BE2C (cell line): Measurements from ENCODE around the gene CDK5R2.

Experiments
- DNase-seq: peaks from one replicate; pipeline ENCODE4 v3.0.0-alpha.2; 2020
- H3K27me3 ChIP-seq: fragments of 250-450 bp; sonication (Bioruptor Pico); 2 replicates; pipeline ENCODE4 v1.5.1; 2020; ENCODE audit warnings: mild to moderate bottlenecking
- H3K36me3 ChIP-seq: fragments of 250-450 bp; sonication (Bioruptor Pico); 2 replicates; pipeline ENCODE4 v1.5.1; 2020; ENCODE audit warnings: mild to moderate bottlenecking
- H3K4me1 ChIP-seq: fragments of 250-450 bp; sonication (Bioruptor Pico); 2 replicates; pipeline ENCODE4 v1.5.1; 2020
- H3K4me3 ChIP-seq: 2 replicates; pipeline ENCODE4 v1.5.1; 2011; ENCODE audit warnings: low read depth, low read length
- H3K9me3 ChIP-seq: fragments of 250-450 bp; sonication (Bioruptor Pico); 2 replicates; pipeline ENCODE4 v1.5.1; 2020
- TF ChIP-seq, protein P1 (sequence below): IDR thresholded peaks from 2 replicates; pipeline ENCODE4 v1.5.1; 2012; ENCODE audit warnings: mild to moderate bottlenecking, low read depth, low read length

CDK5R2 gene

DNA sequence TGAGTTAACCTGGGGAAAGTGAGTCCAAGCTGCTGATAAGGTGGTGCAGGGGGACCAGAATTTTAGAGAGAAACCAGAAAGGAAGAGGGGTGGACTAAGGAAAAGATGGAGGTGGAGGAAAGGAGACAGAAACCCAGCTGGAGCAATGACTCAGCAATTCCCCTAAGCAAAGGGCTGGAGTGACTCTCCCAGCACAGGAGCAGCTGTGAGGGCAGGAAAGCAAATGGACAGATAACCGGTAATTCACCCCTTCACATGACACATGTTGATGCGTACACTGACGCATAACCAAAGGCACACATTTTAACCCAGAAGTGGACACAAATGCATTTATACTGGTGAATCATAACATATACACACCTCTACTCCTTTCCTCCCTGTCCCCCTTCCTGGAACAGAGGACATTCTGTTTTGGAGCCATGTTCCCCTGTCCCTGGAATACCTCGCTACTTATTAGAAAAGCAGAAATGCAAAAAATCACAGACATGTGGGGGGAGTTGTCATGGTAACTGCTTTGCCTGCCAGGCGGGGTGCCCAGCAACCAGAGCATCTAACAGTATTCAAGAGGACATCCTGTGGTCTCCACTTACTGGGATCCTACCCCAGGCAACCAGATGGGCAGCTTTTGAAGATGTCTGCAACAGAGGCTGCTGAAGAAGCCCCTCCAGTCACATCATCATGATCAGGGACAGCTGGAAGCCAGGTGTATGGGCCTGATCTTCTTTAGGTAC, 4.7 kb downstream of the CDK5R2 start:
- Histone ChIP-seq H3K9me3 (no peaks in the 10 kb centered on the region), H3K27me3 (no peaks in the 10 kb centered on the region), H3K36me3 (peaks cover 7% of the 10 kb centered on the region; the same call in 1 of the 2 replicates), H3K4me1 (peaks cover 10% of the 10 kb centered on the region), H3K4me3 (peak overlapping the region; percentile 72)
- TF ChIP-seq, protein P1, sequence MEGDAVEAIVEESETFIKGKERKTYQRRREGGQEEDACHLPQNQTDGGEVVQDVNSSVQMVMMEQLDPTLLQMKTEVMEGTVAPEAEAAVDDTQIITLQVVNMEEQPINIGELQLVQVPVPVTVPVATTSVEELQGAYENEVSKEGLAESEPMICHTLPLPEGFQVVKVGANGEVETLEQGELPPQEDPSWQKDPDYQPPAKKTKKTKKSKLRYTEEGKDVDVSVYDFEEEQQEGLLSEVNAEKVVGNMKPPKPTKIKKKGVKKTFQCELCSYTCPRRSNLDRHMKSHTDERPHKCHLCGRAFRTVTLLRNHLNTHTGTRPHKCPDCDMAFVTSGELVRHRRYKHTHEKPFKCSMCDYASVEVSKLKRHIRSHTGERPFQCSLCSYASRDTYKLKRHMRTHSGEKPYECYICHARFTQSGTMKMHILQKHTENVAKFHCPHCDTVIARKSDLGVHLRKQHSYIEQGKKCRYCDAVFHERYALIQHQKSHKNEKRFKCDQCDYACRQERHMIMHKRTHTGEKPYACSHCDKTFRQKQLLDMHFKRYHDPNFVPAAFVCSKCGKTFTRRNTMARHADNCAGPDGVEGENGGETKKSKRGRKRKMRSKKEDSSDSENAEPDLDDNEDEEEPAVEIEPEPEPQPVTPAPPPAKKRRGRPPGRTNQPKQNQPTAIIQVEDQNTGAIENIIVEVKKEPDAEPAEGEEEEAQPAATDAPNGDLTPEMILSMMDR, result no peak
- DNase-seq, result peak; percentile 81

- peaks cover 3% of the 10 kb centered on the region; the same call in 1 of the 2 replicates for H3K4me1 ChIP-seq
- no peaks in the 10 kb centered on the region for H3K36me3 ChIP-seq
- no peaks in the 10 kb centered on the region for H3K9me3 ChIP-seq
- no peak overlapping the region for H3K4me3 ChIP-seq
- H3K27me3 ChIP-seq, result no peaks in the 10 kb centered on the region
- TF ChIP-seq, protein P1, result no peak
- no peak for DNase-seq
These were observed 11.4 kb downstream of the CDK5R2 start for GRCh38 chr2:218970894-218971293.

- no peak for DNase-seq
- peaks cover 3% of the 10 kb centered on the region; the same call in 1 of the 2 replicates for H3K4me1 ChIP-seq
- H3K27me3 ChIP-seq, result no peaks in the 10 kb centered on the region
- no peaks in the 10 kb centered on the region for H3K9me3 ChIP-seq
- TF ChIP-seq, protein P1, result no peak
- H3K4me3 ChIP-seq, result no peak overlapping the region
- H3K36me3 ChIP-seq, result no peaks in the 10 kb centered on the region
These were observed 15.8 kb downstream of the CDK5R2 start for GRCh38 chr2:218975060-218975777.

DNA sequence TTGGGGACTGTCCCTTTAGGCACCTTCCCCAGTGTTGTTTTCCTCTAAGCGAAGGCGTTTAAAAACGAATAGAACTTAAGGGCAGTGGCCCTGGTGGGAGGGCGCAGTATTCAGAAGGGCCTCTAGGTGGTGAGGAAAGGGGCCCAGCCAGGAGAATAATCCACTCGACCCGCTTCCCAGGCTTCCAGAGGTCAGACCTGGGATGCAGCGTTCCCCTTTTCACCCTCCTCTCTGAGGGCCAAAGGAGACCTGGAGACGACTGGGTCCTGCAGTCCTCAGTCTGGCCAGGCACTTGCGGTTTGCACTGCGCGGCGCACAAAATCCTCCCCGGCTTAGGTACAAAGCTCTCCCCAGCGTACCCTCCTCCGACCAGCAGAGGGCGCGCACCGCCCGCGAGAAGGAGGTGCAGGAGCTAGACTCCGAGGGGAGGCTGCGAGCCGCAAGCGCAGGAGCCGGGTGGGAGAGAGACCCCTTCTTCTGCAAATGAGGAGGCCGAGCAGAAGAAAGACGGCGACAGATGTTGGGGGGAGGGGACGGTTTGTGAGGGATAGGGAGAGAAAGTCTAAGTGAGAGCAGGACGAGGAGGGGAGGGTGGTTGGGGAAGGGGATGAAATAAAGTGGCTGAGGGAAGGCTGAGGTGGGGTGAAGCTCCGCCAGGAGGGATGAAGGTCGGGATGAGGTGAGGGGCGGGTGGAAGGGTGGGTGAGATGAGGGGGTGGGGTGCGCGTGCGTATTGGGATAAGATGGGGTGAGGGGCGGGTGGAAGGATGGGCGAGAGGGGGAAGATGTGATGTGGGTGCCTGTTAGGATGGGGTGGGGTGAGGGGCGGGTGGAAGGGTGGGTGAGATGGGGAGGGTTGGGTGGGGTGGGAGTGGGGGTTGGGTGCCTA, 20.6 kb downstream of the CDK5R2 start:
- DNase-seq, result peak; percentile 94
- TF ChIP-seq, protein P1, result peak; percentile 91
- Histone ChIP-seq H3K4me3 (peak overlapping the region; percentile 64), H3K27me3 (peaks cover 3% of the 10 kb centered on the region; the same call in 1 of the 2 replicates), H3K36me3 (peaks cover 26% of the 10 kb centered on the region), H3K9me3 (no peaks in the 10 kb centered on the region), H3K4me1 (peaks cover 7% of the 10 kb centered on the region)

DNA sequence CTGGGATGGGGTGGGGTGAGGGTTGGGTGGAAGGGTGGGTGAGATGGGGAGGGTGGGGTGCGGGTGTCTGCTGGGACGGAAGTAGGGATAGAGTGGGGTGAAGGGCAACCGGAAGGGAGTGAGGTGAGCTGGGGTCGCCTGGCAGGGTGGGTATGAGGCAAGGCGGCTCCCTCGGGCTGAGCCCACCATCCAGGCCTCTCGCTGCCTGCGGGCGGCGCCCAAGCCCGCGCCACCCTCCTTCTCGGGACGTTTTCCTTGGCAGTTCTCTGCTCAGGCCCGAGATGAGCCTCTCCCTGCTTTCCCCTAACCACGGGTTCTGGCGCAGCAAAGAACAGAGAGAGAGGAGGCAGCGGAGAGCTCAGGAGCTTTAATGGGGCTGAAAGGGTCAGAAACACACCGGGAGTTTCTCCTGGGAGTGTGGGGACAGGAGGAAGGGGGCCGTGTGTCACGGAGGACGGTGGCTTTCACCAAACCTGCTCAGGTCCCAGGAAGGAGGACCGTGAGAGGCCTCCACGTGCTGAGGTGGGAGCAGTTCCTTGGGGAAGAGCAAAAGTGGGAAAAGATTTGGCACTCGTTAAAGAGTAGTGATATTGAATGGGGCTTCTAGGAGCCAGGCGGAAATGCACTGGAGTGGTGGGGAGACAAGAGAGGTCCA, 21.4 kb downstream of the CDK5R2 start:
- Histone ChIP-seq H3K4me1 (peaks cover 10% of the 10 kb centered on the region), H3K4me3 (peak overlapping the region; percentile 60), H3K27me3 (peaks cover 3% of the 10 kb centered on the region; the same call in 1 of the 2 replicates), H3K9me3 (no peaks in the 10 kb centered on the region), H3K36me3 (peaks cover 26% of the 10 kb centered on the region)
- DNase-seq, result peak; percentile 72
- TF ChIP-seq, protein P1, result peak; percentile 31
